GM19397 (cell line): Measurements from ENCODE around the gene OR1L6.

Source experiments
- ATAC-seq: cut with Tn5 transposase; IDR thresholded peaks from one replicate; pipeline ENCODE4 v1.9.1; 2021; ENCODE audit warnings: mild to moderate bottlenecking, moderate library complexity; ENCODE audit not compliant: unreplicated experiment

Gene OR1L6

GRCh38 chr9:122742003-122742402 lies at the start of gene OR1L6:
Gene OR1L6, plus strand, starts transcription at chr9:122742303. Its CDS starts 7,545 bp downstream, at chr9:122749848.
- no peak for ATAC-seq

- ATAC-seq, result no peak
These were observed 46.4 kb upstream of the OR1L6 start for GRCh38 chr9:122695696-122696095.

GRCh38 chr9:122718038-122718437 lies 24.1 kb upstream of the OR1L6 start:
- ATAC-seq, result no peak

GRCh38 chr9:122719218-122719617 lies 22.9 kb upstream of the OR1L6 start:
- ATAC-seq, result no peak

- ATAC-seq, result no peak
These were observed 18.4 kb upstream of the OR1L6 start, which contains the start of gene OR1L4 for GRCh38 chr9:122723690-122724089. Gene OR1L4, plus strand, starts transcription at chr9:122723990. Its CDS starts 0 bp downstream, at chr9:122723990.

GRCh38 chr9:122754825-122755224 lies 12.7 kb downstream of the OR1L6 start:
- ATAC-seq, result no peak

GRCh38 chr9:122767817-122768216 lies 25.7 kb downstream of the OR1L6 start:
- ATAC-seq, result no peak

GRCh38 chr9:122777052-122777451 lies 34.9 kb downstream of the OR1L6 start:
- no peak for ATAC-seq

GRCh38 chr9:122777935-122778627 lies 36.0 kb downstream of the OR1L6 start:
- ATAC-seq, result no peak

GRCh38 chr9:122779181-122779580 lies 37.1 kb downstream of the OR1L6 start:
- ATAC-seq, result no peak

GRCh38 chr9:122780026-122780425 lies 37.9 kb downstream of the OR1L6 start:
- no peak for ATAC-seq

- no peak for ATAC-seq
These were observed 39.6 kb downstream of the OR1L6 start for GRCh38 chr9:122781671-122782070.

- ATAC-seq, result no peak
These were observed 43.2 kb downstream of the OR1L6 start for GRCh38 chr9:122785269-122785668.

- no peak for ATAC-seq
These were observed 44.2 kb downstream of the OR1L6 start for GRCh38 chr9:122786338-122786737.

GRCh38 chr9:122788831-122789230 lies 46.7 kb downstream of the OR1L6 start, which contains the start of gene OR5C1:
Gene OR5C1, plus strand, starts transcription at chr9:122788933. Its CDS starts 0 bp downstream, at chr9:122788933.
- ATAC-seq, result no peak

- no peak for ATAC-seq
These were observed 47.3 kb downstream of the OR1L6 start for GRCh38 chr9:122789256-122790046.

GRCh38 chr9:122791872-122792669 lies 50.0 kb downstream of the OR1L6 start:
- ATAC-seq, result no peak

- ATAC-seq, result no peak
These were observed 55.4 kb downstream of the OR1L6 start for GRCh38 chr9:122797316-122798063.
